Uterus (tissue), 2 donors: Measurements from ENCODE around the gene TMOD4.

Source experiments
- CTCF ChIP-seq, 4 experiments: fragments of 200-600 bp in 2 of 4; fragments of 450-650 bp in 2 of 4; sonication (generic) in 2 of 4; IDR thresholded peaks; one replicate each; pipeline ENCODE4 v1.5.1; 2016 to 2019; ENCODE audit warnings: antibody characterized with exemption in 4 of 4, mild to moderate bottlenecking in 2 of 4, moderate library complexity in 1 of 4
- POLR2A ChIP-seq, 2 donors: fragments of 450-650 bp; IDR thresholded peaks; one replicate each; pipeline ENCODE4 v1.6.1; 2016; ENCODE audit warnings: antibody characterized with exemption in 2 of 2, mild to moderate bottlenecking in 1 of 2, moderate library complexity in 1 of 2

- TF ChIP-seq CTCF (IDR thresholded peaks at IDR 0.05) (no peak), POLR2A (IDR thresholded peaks at IDR 0.05) (no peak)
Observed at GRCh38 chr1:151192047-151192446, 16.3 kb upstream of the TMOD4 start.
